ENCODE results near the gene HOXC9.

Gene HOXC9

GRCh38 chr12:54007538-54008259, 7.7 kb downstream of the HOXC9 start:
- H3K27ac ChIP-seq, result no peak overlapping the region
- TF ChIP-seq CTCF (IDR thresholded peaks at IDR 0.05) (no peak), ZFX (IDR thresholded peaks at IDR 0.05; ENCODE audit: borderline replicate concordance) (no peak)

- no peak overlapping the region for H3K27ac ChIP-seq
- TF ChIP-seq ZFX (IDR thresholded peaks at IDR 0.05; ENCODE audit: borderline replicate concordance), result no peak
- TF ChIP-seq CTCF (IDR thresholded peaks at IDR 0.05), result no peak
These were observed 8.2 kb downstream of the HOXC9 start for GRCh38 chr12:54008260-54008552.

GRCh38 chr12:54009171-54010052, 9.5 kb downstream of the HOXC9 start:
- TF ChIP-seq CTCF (IDR thresholded peaks at IDR 0.05) (no peak), ZFX (IDR thresholded peaks at IDR 0.05; ENCODE audit: borderline replicate concordance) (no peak)
- no peak overlapping the region for H3K27ac ChIP-seq

GRCh38 chr12:54010053-54010971, 10.4 kb downstream of the HOXC9 start:
- TF ChIP-seq ZFX (IDR thresholded peaks at IDR 0.05; ENCODE audit: borderline replicate concordance) (no peak), CTCF (IDR thresholded peaks at IDR 0.05) (no peak)
- no peak overlapping the region for H3K27ac ChIP-seq

GRCh38 chr12:54010972-54011664, 11.2 kb downstream of the HOXC9 start:
- no peak for TF ChIP-seq ZFX (IDR thresholded peaks at IDR 0.05; ENCODE audit: borderline replicate concordance)
- TF ChIP-seq CTCF (IDR thresholded peaks at IDR 0.05), result no peak
- H3K27ac ChIP-seq, result no peak overlapping the region

- TF ChIP-seq CTCF (IDR thresholded peaks at IDR 0.05) (no peak), ZFX (IDR thresholded peaks at IDR 0.05; ENCODE audit: borderline replicate concordance) (no peak)
- H3K27ac ChIP-seq, result no peak overlapping the region
These were observed 11.9 kb downstream of the HOXC9 start for GRCh38 chr12:54011665-54012532.

All from 22Rv1 (cell line).